ENCODE measurements around the gene RTRAF. TPM values are rescaled to one million over a fixed set of nuclear protein-coding genes. Genes with fewer than 3 reads are reported as not detected.

Gene RTRAF
- total and polyA plus RNA-seq, 2 donors (not counting 1 experiment from before 2014, with no cell fraction given) = 34.7 to 91.1 TPM

- Histone ChIP-seq H2AFZ (ENCODE audit: insufficient read depth, low read depth, low read length, poor library complexity, severe bottlenecking) (peak overlapping the region; percentile 20), H4K20me1 (ENCODE audit: control insufficient read depth, insufficient read depth, low read length, poor library complexity, severe bottlenecking) (no peaks in the 10 kb centered on the region), H3K9me3 (ENCODE audit: control extremely low read depth in 1 of 3, control insufficient read depth in 2 of 3, insufficient read depth in 1 of 3, low read length in 2 of 3) (no peaks in the 10 kb centered on the region), H3K9ac (ENCODE audit: low read length) (no peak overlapping the region), H3K4me2 (replicated peaks; ENCODE audit: low read depth, low read length, poor library complexity, severe bottlenecking) (peak overlapping the region; percentile 21), H3K4me3 (ENCODE audit: control extremely low read depth in 1 of 5, extremely low read depth in 1 of 5, insufficient read depth in 1 of 5, low read depth in 2 of 5, low read length in 4 of 5) (no peak overlapping the region), H3K27ac (ENCODE audit: low read length in 2 of 2) (no peak overlapping the region), H3K4me1 (ENCODE audit: control insufficient read depth in 2 of 2, insufficient read depth in 2 of 2, low read length in 2 of 2) (peaks cover 5 to 6% of the 10 kb centered on the region in 2 donors), H3K79me2 (ENCODE audit: control insufficient read depth, insufficient read depth, low read length) (no peaks in the 10 kb centered on the region), H3K36me3 (replicated peaks in 1 of 2; ENCODE audit: control extremely low read depth in 1 of 2, control insufficient read depth in 1 of 2, extremely low read depth in 1 of 2, insufficient read depth in 2 of 2, low read length in 1 of 2) (no peaks in the 10 kb centered on the region), H3K27me3 (replicated peaks in 1 of 4; ENCODE audit: control extremely low read depth in 1 of 4, control insufficient read depth in 3 of 4, insufficient read depth in 4 of 4, low read length in 3 of 4) (no peaks in the 10 kb centered on the region)
- no peak overlapping the region for H3K4me3 Mint-ChIP-seq
- POLR2A ChIA-PET = no interaction called here
- H3K27me3 Mint-ChIP-seq = no peaks in the 10 kb centered on the region
- H3K4me1 Mint-ChIP-seq = peaks cover 5% of the 10 kb centered on the region
- no peak for TF ChIP-seq EZH2 (IDR thresholded peaks at IDR 0.05; ENCODE audit: borderline replicate concordance, insufficient read depth, low read depth, low read length, poor library complexity, severe bottlenecking)
- TF ChIP-seq, protein P1, sequence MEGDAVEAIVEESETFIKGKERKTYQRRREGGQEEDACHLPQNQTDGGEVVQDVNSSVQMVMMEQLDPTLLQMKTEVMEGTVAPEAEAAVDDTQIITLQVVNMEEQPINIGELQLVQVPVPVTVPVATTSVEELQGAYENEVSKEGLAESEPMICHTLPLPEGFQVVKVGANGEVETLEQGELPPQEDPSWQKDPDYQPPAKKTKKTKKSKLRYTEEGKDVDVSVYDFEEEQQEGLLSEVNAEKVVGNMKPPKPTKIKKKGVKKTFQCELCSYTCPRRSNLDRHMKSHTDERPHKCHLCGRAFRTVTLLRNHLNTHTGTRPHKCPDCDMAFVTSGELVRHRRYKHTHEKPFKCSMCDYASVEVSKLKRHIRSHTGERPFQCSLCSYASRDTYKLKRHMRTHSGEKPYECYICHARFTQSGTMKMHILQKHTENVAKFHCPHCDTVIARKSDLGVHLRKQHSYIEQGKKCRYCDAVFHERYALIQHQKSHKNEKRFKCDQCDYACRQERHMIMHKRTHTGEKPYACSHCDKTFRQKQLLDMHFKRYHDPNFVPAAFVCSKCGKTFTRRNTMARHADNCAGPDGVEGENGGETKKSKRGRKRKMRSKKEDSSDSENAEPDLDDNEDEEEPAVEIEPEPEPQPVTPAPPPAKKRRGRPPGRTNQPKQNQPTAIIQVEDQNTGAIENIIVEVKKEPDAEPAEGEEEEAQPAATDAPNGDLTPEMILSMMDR (IDR thresholded peaks at IDR 0.05) = peak; percentile 96
- H3K27ac Mint-ChIP-seq = no peak overlapping the region
- ATAC-seq (ENCODE audit: low read depth) (peak; percentile 66), DNase-seq (peak; percentile 83)
- CTCF ChIA-PET = interaction anchor here (0.6 to 6.4 kb wide), 35 partner anchors 9 to 819 kb away, joined by 3 to 79 read pairs (median 5); partner anchors contain the start of gene GNG2
- peaks cover 3% of the 10 kb centered on the region for H3K9me3 Mint-ChIP-seq (ENCODE audit: insufficient read depth)
- 34% methylated on average over 17 of the region's 17 CpGs for WGBS (ENCODE audit: insufficient coverage)
- intact Hi-C loops (cut with micrococcal nuclease) = loop anchor here (1.0 to 5.0 kb wide), 5 partner anchors 97 to 696 kb away; no protein-coding TSS in a partner anchor
Measured at GRCh38 chr14:51979088-51979709, 10.1 kb upstream of the RTRAF start.

DNA sequence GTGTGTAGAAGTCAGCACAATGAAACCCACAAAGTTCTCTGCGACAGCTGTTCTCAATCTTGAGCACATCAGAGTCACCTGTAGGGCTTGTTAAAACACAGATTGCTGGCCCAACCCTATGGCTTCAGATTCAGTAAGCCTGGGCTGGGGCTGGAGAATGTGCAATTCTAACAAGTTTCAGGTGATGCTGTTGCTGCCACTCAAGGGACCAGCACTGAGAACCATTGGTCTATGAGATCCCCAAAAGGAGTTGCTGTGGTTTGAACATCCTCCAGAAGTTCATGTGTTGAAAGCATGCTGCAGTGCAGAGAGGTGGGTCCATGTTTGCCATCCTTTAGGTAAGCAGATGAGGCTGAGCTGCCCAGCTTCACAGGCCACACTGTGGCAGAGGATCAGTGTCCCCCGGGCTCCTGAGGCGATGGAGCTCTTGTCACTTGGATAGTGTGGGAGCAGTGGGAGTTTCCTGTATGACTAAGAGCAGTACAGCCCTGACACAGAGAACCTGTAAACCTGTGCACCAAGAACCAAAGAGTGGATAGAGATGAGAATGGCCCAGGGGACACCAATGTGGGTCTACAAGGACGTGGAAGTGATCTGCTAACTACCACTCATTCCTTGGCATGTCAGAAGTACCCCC, 8.0 kb upstream of the RTRAF start:
- H3K27me3 ChIP-seq (replicated peaks in 1 of 4; ENCODE audit: control extremely low read depth in 1 of 4, control insufficient read depth in 3 of 4, insufficient read depth in 4 of 4, low read length in 3 of 4) = no peaks in the 10 kb centered on the region
- H3K36me3 ChIP-seq (replicated peaks in 1 of 2; ENCODE audit: control extremely low read depth in 1 of 2, control insufficient read depth in 1 of 2, extremely low read depth in 1 of 2, insufficient read depth in 2 of 2, low read length in 1 of 2) = no peaks in the 10 kb centered on the region
- DNase-seq (no peak), ATAC-seq (ENCODE audit: low read depth) (no peak)
- H3K4me2 ChIP-seq (replicated peaks; ENCODE audit: low read depth, low read length, poor library complexity, severe bottlenecking) = no peak overlapping the region
- H3K4me3 Mint-ChIP-seq = no peak overlapping the region
- H3K27me3 Mint-ChIP-seq = no peaks in the 10 kb centered on the region
- intact Hi-C loops (cut with micrococcal nuclease) = loop anchor here (10.0 kb wide), 1 partner anchor 803 kb away; no protein-coding TSS in a partner anchor
- peaks cover 5% of the 10 kb centered on the region for H3K4me1 Mint-ChIP-seq
- H4K20me1 ChIP-seq (ENCODE audit: control insufficient read depth, insufficient read depth, low read length, poor library complexity, severe bottlenecking) = no peaks in the 10 kb centered on the region
- peaks cover 3% of the 10 kb centered on the region for H3K9me3 Mint-ChIP-seq (ENCODE audit: insufficient read depth)
- CTCF ChIA-PET = interaction anchor here (1.1 to 6.4 kb wide), 8 partner anchors 10 to 700 kb away, joined by 3 to 79 read pairs (median 10); partner anchors contain the start of gene GNG2
- POLR2A ChIA-PET = no interaction called here
- H3K9ac ChIP-seq (ENCODE audit: low read length) = no peak overlapping the region
- 70% methylated on average over 2 of the region's 4 CpGs for WGBS (ENCODE audit: insufficient coverage)
- no peak overlapping the region for H3K27ac Mint-ChIP-seq
- TF ChIP-seq, protein P1 (IDR thresholded peaks at IDR 0.05) = no peak
- TF ChIP-seq EZH2 (IDR thresholded peaks at IDR 0.05; ENCODE audit: borderline replicate concordance, insufficient read depth, low read depth, low read length, poor library complexity, severe bottlenecking) = no peak
- no peak overlapping the region for H3K27ac ChIP-seq (ENCODE audit: low read length in 2 of 2)
- H3K9me3 ChIP-seq (ENCODE audit: control extremely low read depth in 1 of 3, control insufficient read depth in 2 of 3, insufficient read depth in 1 of 3, low read length in 2 of 3) = no peaks in the 10 kb centered on the region
- peaks cover 5 to 6% of the 10 kb centered on the region in 2 donors for H3K4me1 ChIP-seq (ENCODE audit: control insufficient read depth in 2 of 2, insufficient read depth in 2 of 2, low read length in 2 of 2)
- H3K79me2 ChIP-seq (ENCODE audit: control insufficient read depth, insufficient read depth, low read length) = no peaks in the 10 kb centered on the region
- no peak overlapping the region for H3K4me3 ChIP-seq (ENCODE audit: control extremely low read depth in 1 of 5, extremely low read depth in 1 of 5, insufficient read depth in 1 of 5, low read depth in 2 of 5, low read length in 4 of 5)
- no peak overlapping the region for H2AFZ ChIP-seq (ENCODE audit: insufficient read depth, low read depth, low read length, poor library complexity, severe bottlenecking)
